ENCODE results near the gene TMEM233. TPM values are rescaled to one million over a fixed set of nuclear protein-coding genes. Genes with fewer than 3 reads are reported as not detected.

TMEM233 gene
- total and polyA plus RNA-seq, 9 of the 15 experiments (the other 6 are each of a cell fraction or from before 2014, with no cell fraction given), result 0.04 to 0.17 (median 0.07) TPM; not detected in 2

DNA sequence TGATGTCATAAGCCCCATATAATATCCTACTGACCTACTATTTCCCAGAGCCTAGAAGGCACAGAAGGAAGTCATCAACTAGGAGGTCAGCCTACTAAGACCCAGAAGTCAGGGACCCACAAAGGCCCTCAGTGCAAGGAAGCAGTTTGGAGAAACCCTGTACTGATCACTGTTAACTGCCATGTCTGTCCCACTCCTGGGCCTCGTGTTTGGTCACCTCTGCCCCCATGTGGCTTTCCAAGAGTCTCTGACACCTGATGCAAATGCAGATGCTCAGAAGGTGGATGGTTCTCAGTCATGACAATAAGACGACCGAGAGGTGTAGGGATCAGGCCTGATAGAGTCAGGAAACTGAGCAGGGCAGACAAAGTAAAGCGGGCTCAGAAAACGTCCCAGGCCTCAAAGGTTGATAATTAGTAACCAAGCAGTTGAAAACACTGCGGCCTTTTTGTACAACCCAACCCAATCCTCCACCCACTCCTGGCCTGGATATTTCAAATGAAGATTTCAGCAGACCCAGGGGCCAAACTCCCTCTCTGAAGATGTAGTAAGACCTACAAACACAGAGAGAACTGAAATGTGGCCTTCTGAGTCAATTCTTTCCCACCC is 97.7 kb downstream of the TMEM233 start:
- in situ Hi-C loops (cut with MboI) (no loop called here), intact Hi-C loops (cut with micrococcal nuclease) (no loop called here)
- BruUV-seq (replicated peaks), result no TSS peak
- Histone ChIP-seq H3K27ac (ENCODE audit: extremely low read depth, low read depth, low read length) (no peak overlapping the region), H3K9ac (ENCODE audit: insufficient read depth in 1 of 2, low read depth in 2 of 2, low read length in 2 of 2) (no peak overlapping the region), H4K20me1 (replicated peaks; ENCODE audit: control insufficient read depth, insufficient read depth, low read length) (no peaks in the 10 kb centered on the region), H3K9me1 (ENCODE audit: control insufficient read depth, insufficient read depth, low read length) (no peaks in the 10 kb centered on the region), H3K27me3 (ENCODE audit: control insufficient read depth in 2 of 2, insufficient read depth in 2 of 2, low read length in 2 of 2) (no peaks in the 10 kb centered on the region), H3K4me3 (no peak overlapping the region), H2AFZ (ENCODE audit: low read depth, low read length) (no peak overlapping the region), H3K4me2 (ENCODE audit: insufficient read depth, low read length) (no peak overlapping the region), H3K79me2 (ENCODE audit: control insufficient read depth, insufficient read depth, low read length) (no peaks in the 10 kb centered on the region), H3K4me1 (replicated peaks in 1 of 2; ENCODE audit: control insufficient read depth in 2 of 2, insufficient read depth in 2 of 2, low read length in 2 of 2) (peaks cover 0 to 3% of the 10 kb centered on the region in 2 experiments; a peak in 1 of 5 replicates), H3K9me3 (replicated peaks; ENCODE audit: control insufficient read depth, insufficient read depth, low read depth, low read length) (no peaks in the 10 kb centered on the region), H3K36me3 (ENCODE audit: control insufficient read depth, insufficient read depth, low read length) (peaks cover 47% of the 10 kb centered on the region)
- POLR2A ChIA-PET, result interaction anchor here (0.6 to 3.1 kb wide), 3 partner anchors 11 to 685 kb away, joined by 3 to 16 read pairs (median 3); no protein-coding TSS in a partner anchor
- DNase-seq (ENCODE audit: extremely low read depth in 1 of 4, low spot score in 3 of 4) (no peak), ATAC-seq (peak; percentile 30; the same call in 1 of the 3 replicates), FAIRE-seq (no peak)
- CTCF ChIA-PET (ENCODE audit: low intra/inter-chr PET ratio), result no interaction called here
- WGBS (ENCODE audit: insufficient coverage, low coverage, missing lambda C conversion rate), result 89% methylated on average over 6 of the region's 6 CpGs
- TF ChIP-seq, protein P1, sequence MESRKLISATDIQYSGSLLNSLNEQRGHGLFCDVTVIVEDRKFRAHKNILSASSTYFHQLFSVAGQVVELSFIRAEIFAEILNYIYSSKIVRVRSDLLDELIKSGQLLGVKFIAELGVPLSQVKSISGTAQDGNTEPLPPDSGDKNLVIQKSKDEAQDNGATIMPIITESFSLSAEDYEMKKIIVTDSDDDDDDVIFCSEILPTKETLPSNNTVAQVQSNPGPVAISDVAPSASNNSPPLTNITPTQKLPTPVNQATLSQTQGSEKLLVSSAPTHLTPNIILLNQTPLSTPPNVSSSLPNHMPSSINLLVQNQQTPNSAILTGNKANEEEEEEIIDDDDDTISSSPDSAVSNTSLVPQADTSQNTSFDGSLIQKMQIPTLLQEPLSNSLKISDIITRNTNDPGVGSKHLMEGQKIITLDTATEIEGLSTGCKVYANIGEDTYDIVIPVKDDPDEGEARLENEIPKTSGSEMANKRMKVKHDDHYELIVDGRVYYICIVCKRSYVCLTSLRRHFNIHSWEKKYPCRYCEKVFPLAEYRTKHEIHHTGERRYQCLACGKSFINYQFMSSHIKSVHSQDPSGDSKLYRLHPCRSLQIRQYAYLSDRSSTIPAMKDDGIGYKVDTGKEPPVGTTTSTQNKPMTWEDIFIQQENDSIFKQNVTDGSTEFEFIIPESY (CRISPR knock-in tag; IDR thresholded peaks at IDR 0.05), result no peak
- TF ChIP-seq, protein P2, sequence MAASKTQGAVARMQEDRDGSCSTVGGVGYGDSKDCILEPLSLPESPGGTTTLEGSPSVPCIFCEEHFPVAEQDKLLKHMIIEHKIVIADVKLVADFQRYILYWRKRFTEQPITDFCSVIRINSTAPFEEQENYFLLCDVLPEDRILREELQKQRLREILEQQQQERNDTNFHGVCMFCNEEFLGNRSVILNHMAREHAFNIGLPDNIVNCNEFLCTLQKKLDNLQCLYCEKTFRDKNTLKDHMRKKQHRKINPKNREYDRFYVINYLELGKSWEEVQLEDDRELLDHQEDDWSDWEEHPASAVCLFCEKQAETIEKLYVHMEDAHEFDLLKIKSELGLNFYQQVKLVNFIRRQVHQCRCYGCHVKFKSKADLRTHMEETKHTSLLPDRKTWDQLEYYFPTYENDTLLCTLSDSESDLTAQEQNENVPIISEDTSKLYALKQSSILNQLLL (CRISPR knock-in tag; IDR thresholded peaks at IDR 0.05; ENCODE audit: borderline replicate concordance), result no peak
- TF ChIP-seq, protein P3, sequence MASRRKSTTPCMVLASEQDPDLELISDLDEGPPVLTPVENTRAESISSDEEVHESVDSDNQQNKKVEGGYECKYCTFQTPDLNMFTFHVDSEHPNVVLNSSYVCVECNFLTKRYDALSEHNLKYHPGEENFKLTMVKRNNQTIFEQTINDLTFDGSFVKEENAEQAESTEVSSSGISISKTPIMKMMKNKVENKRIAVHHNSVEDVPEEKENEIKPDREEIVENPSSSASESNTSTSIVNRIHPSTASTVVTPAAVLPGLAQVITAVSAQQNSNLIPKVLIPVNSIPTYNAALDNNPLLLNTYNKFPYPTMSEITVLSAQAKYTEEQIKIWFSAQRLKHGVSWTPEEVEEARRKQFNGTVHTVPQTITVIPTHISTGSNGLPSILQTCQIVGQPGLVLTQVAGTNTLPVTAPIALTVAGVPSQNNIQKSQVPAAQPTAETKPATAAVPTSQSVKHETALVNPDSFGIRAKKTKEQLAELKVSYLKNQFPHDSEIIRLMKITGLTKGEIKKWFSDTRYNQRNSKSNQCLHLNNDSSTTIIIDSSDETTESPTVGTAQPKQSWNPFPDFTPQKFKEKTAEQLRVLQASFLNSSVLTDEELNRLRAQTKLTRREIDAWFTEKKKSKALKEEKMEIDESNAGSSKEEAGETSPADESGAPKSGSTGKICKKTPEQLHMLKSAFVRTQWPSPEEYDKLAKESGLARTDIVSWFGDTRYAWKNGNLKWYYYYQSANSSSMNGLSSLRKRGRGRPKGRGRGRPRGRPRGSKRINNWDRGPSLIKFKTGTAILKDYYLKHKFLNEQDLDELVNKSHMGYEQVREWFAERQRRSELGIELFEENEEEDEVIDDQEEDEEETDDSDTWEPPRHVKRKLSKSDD (conservative IDR thresholded peaks at IDR 0.05; ENCODE audit: low read length), result no peak
- no peak for TF ChIP-seq ZNF23 (CRISPR knock-in tag; IDR thresholded peaks at IDR 0.05)
- TF ChIP-seq PHTF2 (CRISPR knock-in tag; IDR thresholded peaks at IDR 0.05), result no peak
- TF ChIP-seq ZEB2 (IDR thresholded peaks at IDR 0.05), result no peak
- TF ChIP-seq, protein P4, sequence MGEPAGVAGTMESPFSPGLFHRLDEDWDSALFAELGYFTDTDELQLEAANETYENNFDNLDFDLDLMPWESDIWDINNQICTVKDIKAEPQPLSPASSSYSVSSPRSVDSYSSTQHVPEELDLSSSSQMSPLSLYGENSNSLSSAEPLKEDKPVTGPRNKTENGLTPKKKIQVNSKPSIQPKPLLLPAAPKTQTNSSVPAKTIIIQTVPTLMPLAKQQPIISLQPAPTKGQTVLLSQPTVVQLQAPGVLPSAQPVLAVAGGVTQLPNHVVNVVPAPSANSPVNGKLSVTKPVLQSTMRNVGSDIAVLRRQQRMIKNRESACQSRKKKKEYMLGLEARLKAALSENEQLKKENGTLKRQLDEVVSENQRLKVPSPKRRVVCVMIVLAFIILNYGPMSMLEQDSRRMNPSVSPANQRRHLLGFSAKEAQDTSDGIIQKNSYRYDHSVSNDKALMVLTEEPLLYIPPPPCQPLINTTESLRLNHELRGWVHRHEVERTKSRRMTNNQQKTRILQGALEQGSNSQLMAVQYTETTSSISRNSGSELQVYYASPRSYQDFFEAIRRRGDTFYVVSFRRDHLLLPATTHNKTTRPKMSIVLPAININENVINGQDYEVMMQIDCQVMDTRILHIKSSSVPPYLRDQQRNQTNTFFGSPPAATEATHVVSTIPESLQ (CRISPR knock-in tag; IDR thresholded peaks at IDR 0.05), result no peak
- no peak for TF ChIP-seq MBD2 (IDR thresholded peaks at IDR 0.05; ENCODE audit: borderline replicate concordance, low read depth)

Measured in K562 (cell line).